Neural cell (in vitro differentiated cells): ENCODE results near the gene VSTM4. TPM values are rescaled to one million over a fixed set of nuclear protein-coding genes. Genes with fewer than 3 reads are reported as not detected.

Experiments
- H2AFZ ChIP-seq: fragments of 200-600, 300-800 bp; sonication (generic), shearing (Covaris generic); 2 replicates; pipeline ENCODE4 v1.6.0; 2014; ENCODE audit warnings: low read depth, mild to moderate bottlenecking, antibody characterized with exemption, low read length, moderate library complexity
- H3F3A ChIP-seq: fragments of 200-600 bp; shearing (Covaris generic); 2 replicates; pipeline ENCODE4 v1.6.1; 2016; ENCODE audit warnings: mild to moderate bottlenecking, moderate library complexity, mixed read lengths, antibody characterized with exemption, low read length; ENCODE audit not compliant: insufficient read depth, poor library complexity, severe bottlenecking
- H3K27ac ChIP-seq: fragments of 200-600, 300-800 bp; sonication (generic), shearing (Covaris generic); 2 replicates; pipeline ENCODE4 v1.5.1; 2014; ENCODE audit warnings: mild to moderate bottlenecking, low read length, moderate library complexity
- H3K27me3 ChIP-seq: fragments of 300-800, 200-600 bp; sonication (generic), shearing (Covaris generic); 2 replicates; pipeline ENCODE4 v1.6.0; 2014; ENCODE audit warnings: mild to moderate bottlenecking, low read depth, low read length, moderate library complexity; ENCODE audit not compliant: insufficient read depth
- H3K36me3 ChIP-seq: fragments of 300-800, 200-600 bp; sonication (generic), shearing (Covaris generic); 2 replicates; pipeline ENCODE4 v1.5.1; 2014; ENCODE audit warnings: mild to moderate bottlenecking, antibody characterized with exemption, low read length, moderate library complexity; ENCODE audit not compliant: insufficient read depth
- H3K4me2 ChIP-seq: fragments of 300-800, 200-600 bp; sonication (generic), shearing (Covaris generic); 2 replicates; pipeline ENCODE4 v1.6.0; 2014; ENCODE audit warnings: mild to moderate bottlenecking, low read length
- H3K4me3 ChIP-seq: fragments of 300-800, 200-600 bp; sonication (generic), shearing (Covaris generic); 2 replicates; pipeline ENCODE4 v1.5.1; 2014; ENCODE audit warnings: mild to moderate bottlenecking, low read length, moderate library complexity
- H3K79me2 ChIP-seq: fragments of 200-600 bp; shearing (Covaris generic); replicated peaks from 2 replicates; pipeline ENCODE4 v1.6.0; 2014; ENCODE audit warnings: mild to moderate bottlenecking, low read length, moderate library complexity; ENCODE audit not compliant: insufficient read depth
- H3K9ac ChIP-seq: fragments of 300-800, 200-600 bp; sonication (generic), shearing (Covaris generic); 2 replicates; pipeline ENCODE4 v1.6.1; 2016; ENCODE audit warnings: mild to moderate bottlenecking, low read length, mixed read lengths
- H3K9me2 ChIP-seq: fragments of 200-600 bp; shearing (Covaris generic); 2 replicates; pipeline ENCODE4 v1.6.1; 2016; ENCODE audit warnings: mild to moderate bottlenecking, low read length, mixed read lengths; ENCODE audit not compliant: insufficient read depth
- H3K9me3 ChIP-seq: fragments of 200-600, 300-800 bp; sonication (generic), shearing (Covaris generic); 2 replicates; pipeline ENCODE4 v1.6.1; 2016; ENCODE audit warnings: mild to moderate bottlenecking, mixed run types, low read length, moderate library complexity, mixed read lengths
- H4K20me1 ChIP-seq: fragments of 200-600 bp; shearing (Covaris generic); 2 replicates; pipeline ENCODE4 v1.6.1; 2016; ENCODE audit warnings: mild to moderate bottlenecking, mixed run types; ENCODE audit not compliant: insufficient read depth
- EP300 ChIP-seq: fragments of 450-650 bp; conservative IDR thresholded peaks from 2 replicates; pipeline ENCODE4 v1.6.1; 2014; ENCODE audit warnings: antibody characterized with exemption, mild to moderate bottlenecking, moderate library complexity; ENCODE audit not compliant: poor library complexity, severe bottlenecking
- EZH2 ChIP-seq: fragments of 200-600, 300-800 bp; shearing (Covaris generic), sonication (generic); IDR thresholded peaks from 2 replicates; pipeline ENCODE4 v1.6.1; 2014; ENCODE audit warnings: antibody characterized with exemption, low read length, borderline replicate concordance, mild to moderate bottlenecking; ENCODE audit not compliant: insufficient read depth, poor library complexity, severe bottlenecking
- MXI1 ChIP-seq: fragments of 450-650 bp; conservative IDR thresholded peaks from 2 replicates; pipeline ENCODE4 v1.6.1; 2014; ENCODE audit warnings: antibody characterized with exemption, mild to moderate bottlenecking; ENCODE audit not compliant: poor library complexity, severe bottlenecking
- POLR2AphosphoS5 ChIP-seq: IDR thresholded peaks from 2 replicates; pipeline ENCODE4 v1.6.1; 2012
- RAD21 ChIP-seq: fragments of 450-650 bp; conservative IDR thresholded peaks from 2 replicates; pipeline ENCODE4 v1.6.1; 2014; ENCODE audit warnings: antibody characterized with exemption, mild to moderate bottlenecking, moderate library complexity
- SMC3 ChIP-seq: fragments of 450-650 bp; conservative IDR thresholded peaks from 2 replicates; pipeline ENCODE4 v1.6.1; 2014; ENCODE audit warnings: antibody characterized with exemption, mild to moderate bottlenecking, moderate library complexity; ENCODE audit not compliant: poor library complexity
- TAF1 ChIP-seq: IDR thresholded peaks from 2 replicates; pipeline ENCODE4 v1.6.1; 2012; ENCODE audit warnings: low read depth
- polyA plus RNA-seq: library from polyadenylated mRNA; depleted of rRNA; stranded (reverse); fragments of >200 nt; gene quantifications from 2 replicates; pipeline ENCODE4 v1.2.3, GENCODE V29; 2014
- TF ChIP-seq, protein P1 (sequence below): fragments of 450-650 bp; IDR thresholded peaks from 2 replicates; pipeline ENCODE4 v1.5.1; 2014; ENCODE audit warnings: antibody characterized with exemption, mild to moderate bottlenecking, moderate library complexity; ENCODE audit not compliant: poor library complexity, severe bottlenecking
- TF ChIP-seq, protein P2 (sequence below): IDR thresholded peaks from 2 replicates; pipeline ENCODE4 v1.6.1; 2012; ENCODE audit warnings: borderline replicate concordance

Gene VSTM4
- polyA plus RNA-seq, 1 donor from 2014 or later: 0.52 TPM

DNA sequence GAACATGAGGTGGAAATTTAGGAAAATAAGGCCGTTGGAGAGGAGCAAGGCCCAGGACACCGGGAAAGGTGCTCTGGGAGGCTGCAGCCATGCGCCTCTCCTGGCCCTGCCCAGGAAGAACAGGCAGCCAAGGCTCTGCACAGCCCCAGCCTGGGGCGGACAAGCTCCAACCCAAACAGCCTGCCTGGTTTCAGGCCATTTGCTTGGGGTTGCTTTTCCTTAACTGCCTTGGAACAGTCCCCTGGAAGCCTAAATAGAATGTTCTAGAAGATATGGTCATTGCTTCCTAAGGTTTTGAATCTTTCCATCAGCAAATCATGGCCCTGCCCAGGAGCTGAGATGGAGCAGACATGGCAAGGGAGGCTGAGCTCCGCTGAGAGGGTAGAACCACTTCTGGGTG is 11.0 kb downstream of the VSTM4 start:
- no peaks in the 10 kb centered on the region for H3K27me3 ChIP-seq
- H3K27ac ChIP-seq: no peak overlapping the region
- H2AFZ ChIP-seq: no peak overlapping the region
- no peaks in the 10 kb centered on the region for H3F3A ChIP-seq
- H3K9me2 ChIP-seq: no peaks in the 10 kb centered on the region
- no peak overlapping the region for H3K9ac ChIP-seq
- no peak for TF ChIP-seq MXI1
- TF ChIP-seq, protein P1, sequence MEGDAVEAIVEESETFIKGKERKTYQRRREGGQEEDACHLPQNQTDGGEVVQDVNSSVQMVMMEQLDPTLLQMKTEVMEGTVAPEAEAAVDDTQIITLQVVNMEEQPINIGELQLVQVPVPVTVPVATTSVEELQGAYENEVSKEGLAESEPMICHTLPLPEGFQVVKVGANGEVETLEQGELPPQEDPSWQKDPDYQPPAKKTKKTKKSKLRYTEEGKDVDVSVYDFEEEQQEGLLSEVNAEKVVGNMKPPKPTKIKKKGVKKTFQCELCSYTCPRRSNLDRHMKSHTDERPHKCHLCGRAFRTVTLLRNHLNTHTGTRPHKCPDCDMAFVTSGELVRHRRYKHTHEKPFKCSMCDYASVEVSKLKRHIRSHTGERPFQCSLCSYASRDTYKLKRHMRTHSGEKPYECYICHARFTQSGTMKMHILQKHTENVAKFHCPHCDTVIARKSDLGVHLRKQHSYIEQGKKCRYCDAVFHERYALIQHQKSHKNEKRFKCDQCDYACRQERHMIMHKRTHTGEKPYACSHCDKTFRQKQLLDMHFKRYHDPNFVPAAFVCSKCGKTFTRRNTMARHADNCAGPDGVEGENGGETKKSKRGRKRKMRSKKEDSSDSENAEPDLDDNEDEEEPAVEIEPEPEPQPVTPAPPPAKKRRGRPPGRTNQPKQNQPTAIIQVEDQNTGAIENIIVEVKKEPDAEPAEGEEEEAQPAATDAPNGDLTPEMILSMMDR: no peak
- no peak for TF ChIP-seq POLR2AphosphoS5
- no peak for TF ChIP-seq SMC3
- TF ChIP-seq EZH2: no peak
- no peak for TF ChIP-seq TAF1
- TF ChIP-seq RAD21: no peak
- no peak for TF ChIP-seq EP300
- TF ChIP-seq, protein P2, sequence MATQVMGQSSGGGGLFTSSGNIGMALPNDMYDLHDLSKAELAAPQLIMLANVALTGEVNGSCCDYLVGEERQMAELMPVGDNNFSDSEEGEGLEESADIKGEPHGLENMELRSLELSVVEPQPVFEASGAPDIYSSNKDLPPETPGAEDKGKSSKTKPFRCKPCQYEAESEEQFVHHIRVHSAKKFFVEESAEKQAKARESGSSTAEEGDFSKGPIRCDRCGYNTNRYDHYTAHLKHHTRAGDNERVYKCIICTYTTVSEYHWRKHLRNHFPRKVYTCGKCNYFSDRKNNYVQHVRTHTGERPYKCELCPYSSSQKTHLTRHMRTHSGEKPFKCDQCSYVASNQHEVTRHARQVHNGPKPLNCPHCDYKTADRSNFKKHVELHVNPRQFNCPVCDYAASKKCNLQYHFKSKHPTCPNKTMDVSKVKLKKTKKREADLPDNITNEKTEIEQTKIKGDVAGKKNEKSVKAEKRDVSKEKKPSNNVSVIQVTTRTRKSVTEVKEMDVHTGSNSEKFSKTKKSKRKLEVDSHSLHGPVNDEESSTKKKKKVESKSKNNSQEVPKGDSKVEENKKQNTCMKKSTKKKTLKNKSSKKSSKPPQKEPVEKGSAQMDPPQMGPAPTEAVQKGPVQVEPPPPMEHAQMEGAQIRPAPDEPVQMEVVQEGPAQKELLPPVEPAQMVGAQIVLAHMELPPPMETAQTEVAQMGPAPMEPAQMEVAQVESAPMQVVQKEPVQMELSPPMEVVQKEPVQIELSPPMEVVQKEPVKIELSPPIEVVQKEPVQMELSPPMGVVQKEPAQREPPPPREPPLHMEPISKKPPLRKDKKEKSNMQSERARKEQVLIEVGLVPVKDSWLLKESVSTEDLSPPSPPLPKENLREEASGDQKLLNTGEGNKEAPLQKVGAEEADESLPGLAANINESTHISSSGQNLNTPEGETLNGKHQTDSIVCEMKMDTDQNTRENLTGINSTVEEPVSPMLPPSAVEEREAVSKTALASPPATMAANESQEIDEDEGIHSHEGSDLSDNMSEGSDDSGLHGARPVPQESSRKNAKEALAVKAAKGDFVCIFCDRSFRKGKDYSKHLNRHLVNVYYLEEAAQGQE: no peak
- no peaks in the 10 kb centered on the region for H3K9me3 ChIP-seq
- H3K4me3 ChIP-seq: no peak overlapping the region
- H3K4me2 ChIP-seq: no peak overlapping the region
- no peaks in the 10 kb centered on the region for H3K79me2 ChIP-seq
- no peaks in the 10 kb centered on the region for H4K20me1 ChIP-seq
- no peaks in the 10 kb centered on the region for H3K36me3 ChIP-seq

DNA sequence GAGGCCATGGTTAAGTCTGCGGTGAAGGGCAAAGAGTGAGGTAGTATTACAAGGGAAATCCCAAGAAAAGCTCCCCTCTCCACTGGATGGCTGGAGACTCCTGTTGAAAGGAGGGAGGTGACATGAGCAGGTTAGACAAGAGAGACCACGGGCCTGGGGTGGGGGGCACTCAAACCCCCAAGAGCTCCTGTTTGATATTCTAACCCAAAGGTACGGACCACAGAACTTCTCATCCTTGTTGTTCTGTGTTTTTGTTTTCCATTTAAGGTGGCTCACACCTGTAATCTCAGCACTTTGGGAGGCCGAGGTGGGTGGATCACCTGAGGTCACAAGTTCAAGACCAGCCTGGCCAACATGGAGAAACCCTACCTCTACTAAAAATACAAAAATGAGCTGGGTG is 11.6 kb downstream of the VSTM4 start:
- Histone ChIP-seq H4K20me1 (no peaks in the 10 kb centered on the region), H3F3A (no peaks in the 10 kb centered on the region), H3K4me2 (no peak overlapping the region), H3K36me3 (no peaks in the 10 kb centered on the region), H3K9me3 (no peaks in the 10 kb centered on the region), H3K4me3 (no peak overlapping the region), H2AFZ (no peak overlapping the region), H3K27me3 (no peaks in the 10 kb centered on the region), H3K9me2 (no peaks in the 10 kb centered on the region), H3K27ac (no peak overlapping the region), H3K9ac (no peak overlapping the region), H3K79me2 (no peaks in the 10 kb centered on the region)
- TF ChIP-seq, protein P2: no peak
- TF ChIP-seq POLR2AphosphoS5 (no peak), EP300 (no peak), SMC3 (no peak), EZH2 (no peak), TAF1 (no peak), MXI1 (no peak), RAD21 (no peak)
- TF ChIP-seq, protein P1: no peak
